ENCODE results near the gene DLGAP1. TPM values are rescaled to one million over a fixed set of nuclear protein-coding genes. Genes with fewer than 3 reads are reported as not detected.

Gene DLGAP1
- total and polyA plus RNA-seq, 2 of the 8 experiments (the other 6 are each of a cell fraction or from before 2014, with no cell fraction given): 11.8 to 16.9 TPM

DNA sequence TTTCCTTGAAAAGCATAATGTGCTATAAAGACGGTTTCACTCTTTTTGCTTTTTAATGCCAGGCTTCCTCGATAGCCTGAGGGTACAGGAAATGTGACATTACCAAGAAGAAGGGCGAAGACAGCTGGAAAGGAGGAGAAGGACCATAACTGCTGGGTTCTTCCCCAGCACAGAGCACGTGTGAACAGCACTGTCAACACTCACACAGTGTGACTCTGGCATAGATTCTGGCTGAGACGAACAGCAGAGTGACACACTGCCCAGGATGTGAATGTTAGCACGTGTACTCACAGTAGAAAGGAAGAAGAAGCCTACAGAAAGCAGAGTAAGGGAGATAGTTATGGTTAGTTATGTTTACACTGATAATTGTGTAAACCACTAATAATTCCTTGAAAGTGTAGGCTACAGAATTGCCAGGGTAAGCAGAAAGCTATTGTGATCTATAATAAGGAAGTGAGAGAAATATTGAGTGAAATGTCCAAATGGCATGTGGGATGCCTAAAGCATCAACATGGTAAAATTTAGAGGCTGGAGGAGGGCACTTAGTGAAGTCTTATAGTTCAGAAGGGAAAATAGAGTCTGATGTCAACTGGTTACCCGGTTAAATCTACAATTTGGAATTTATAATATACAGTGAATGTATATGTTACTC is 198.2 kb downstream of the DLGAP1 start:
- Histone ChIP-seq H3K4ac (replicated peaks; ENCODE audit: insufficient read length, low read depth, low read length) (no peak overlapping the region), H3K27ac (ENCODE audit: low read depth, low read length) (no peak overlapping the region), H3K27me3 (replicated peaks in 1 of 4; ENCODE audit: control insufficient read depth in 3 of 4, extremely low read depth in 1 of 4, insufficient read depth in 3 of 4, low read length in 3 of 4) (no peaks in the 10 kb centered on the region), H3K79me1 (ENCODE audit: low read depth, low read length) (no peaks in the 10 kb centered on the region; the same call in 1 of the 2 replicates), H3K4me3 (ENCODE audit: extremely low read depth in 1 of 4, insufficient read depth in 2 of 4, low read depth in 3 of 4, low read length in 4 of 4) (no peak overlapping the region), H4K91ac (replicated peaks; ENCODE audit: insufficient read length, low read length) (no peak overlapping the region), H3K9ac (replicated peaks in 1 of 4; ENCODE audit: extremely low read depth in 1 of 4, low read depth in 3 of 4, low read length in 3 of 4) (no peak overlapping the region), H2BK120ac (replicated peaks; ENCODE audit: low read depth, low read length) (no peak overlapping the region), H3K14ac (ENCODE audit: insufficient read length) (no peak overlapping the region), H3K56ac (replicated peaks; ENCODE audit: insufficient read length, low read depth, low read length) (no peak overlapping the region), H3K4me1 (replicated peaks in 1 of 4; ENCODE audit: control insufficient read depth in 3 of 4, insufficient read depth in 4 of 4, low read length in 3 of 4) (peaks cover 0 to 7% (median 4%) of the 10 kb centered on the region in 4 experiments; a peak in 3 of 7 replicates), H2BK15ac (ENCODE audit: low read length) (no peak overlapping the region), H3K79me2 (ENCODE audit: control insufficient read depth in 1 of 2, insufficient read depth in 2 of 2, low read length in 2 of 2) (no peaks in the 10 kb centered on the region), H2BK5ac (ENCODE audit: low read depth, low read length) (no peak overlapping the region), H3K36me3 (ENCODE audit: control insufficient read depth in 2 of 4, insufficient read depth in 4 of 4, low read length in 3 of 4) (no peaks in the 10 kb centered on the region; a peak in 1 of 8 replicates), H3K23me2 (ENCODE audit: low read depth, low read length) (no peaks in the 10 kb centered on the region), H4K20me1 (replicated peaks in 1 of 2; ENCODE audit: control insufficient read depth in 1 of 2, insufficient read depth in 2 of 2, low read length in 2 of 2) (peaks cover 0 to 2% of the 10 kb centered on the region in 2 experiments), H4K8ac (ENCODE audit: extremely low read depth, insufficient read depth, low read length) (no peak overlapping the region), H3K4me2 (ENCODE audit: insufficient read depth in 1 of 2, low read depth in 2 of 2, low read length in 2 of 2) (no peak overlapping the region), H2AK5ac (ENCODE audit: low read depth, low read length) (no peak overlapping the region), H2BK12ac (ENCODE audit: low read depth, low read length) (no peak overlapping the region), H2BK20ac (ENCODE audit: low read length) (no peak overlapping the region), H3K18ac (ENCODE audit: extremely low read depth, low read length) (no peak overlapping the region), H2AFZ (ENCODE audit: low read length) (no peak overlapping the region), H3K23ac (ENCODE audit: insufficient read length) (no peak overlapping the region), H4K5ac (ENCODE audit: insufficient read length, low read depth, low read length) (no peak overlapping the region), H3K9me3 (ENCODE audit: insufficient read depth in 2 of 2, low read depth in 1 of 2, low read length in 1 of 2) (no peaks in the 10 kb centered on the region)
- TF ChIP-seq POU5F1 (IDR thresholded peaks at IDR 0.05; ENCODE audit: low read depth, low read length): no peak
- DNase-seq (ENCODE audit: low read depth in 1 of 2, low spot score in 2 of 2): no peak
- FAIRE-seq: no peak
- CTCF ChIA-PET (ENCODE audit: partially characterized antibody): interaction anchor here (0.6 kb wide), 2 partner anchors 20 to 221 kb away, joined by 3 read pairs; no protein-coding TSS in a partner anchor
- WGBS, 2 experiments (ENCODE audit: extremely low coverage in 1 of 2, insufficient coverage in 1 of 2, insufficient read length in 1 of 2, insufficient replicate concordance in 2 of 2, low coverage in 1 of 2, low lambda C conversion rate in 2 of 2, missing lambda C conversion rate in 1 of 2): 95% methylated on average over 7 of the region's 7 CpGs; no CpG with 5 or more reads in 1 of the 2 experiments
- POLR2A ChIA-PET (ENCODE audit: partially characterized antibody): no interaction called here
